ENCODE measurements around the gene ZSCAN21.

The ZSCAN21 gene

DNA sequence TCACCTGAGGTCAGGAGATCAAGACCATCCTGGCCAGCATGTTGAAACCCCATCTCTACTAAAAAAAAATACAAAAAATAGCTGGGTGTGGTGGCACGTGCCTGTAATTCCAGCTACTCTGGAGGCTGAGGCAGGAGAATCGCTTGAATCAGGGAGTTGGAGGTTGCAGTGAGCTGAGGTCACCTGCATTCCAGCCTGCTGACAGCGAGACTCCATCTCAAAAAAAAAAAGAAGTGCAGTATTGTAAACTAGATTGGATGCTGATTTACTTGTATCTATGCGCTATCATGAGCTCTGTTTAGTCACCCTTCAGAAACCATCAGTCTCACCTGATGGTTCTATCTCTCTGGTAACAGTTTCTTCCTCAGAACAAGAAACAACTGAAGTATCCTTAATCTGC, 13.8 kb downstream of the ZSCAN21 start:
- Histone ChIP-seq H3K9ac (no peak overlapping the region), H3K4me3 (ENCODE audit: low read depth, low read length) (no peak overlapping the region), H3K4me2 (ENCODE audit: low read length) (no peak overlapping the region), H3K9me3 (ENCODE audit: control insufficient read depth, low read length) (no peaks in the 10 kb centered on the region), H2AFZ (no peak overlapping the region), H3K79me2 (peaks cover 3% of the 10 kb centered on the region), H3K27me3 (ENCODE audit: control insufficient read depth, insufficient read depth, low read length) (no peaks in the 10 kb centered on the region), H3K27ac (no peak overlapping the region), H3K36me3 (ENCODE audit: control insufficient read depth, insufficient read depth, low read length) (no peaks in the 10 kb centered on the region), H3K4me1 (no peaks in the 10 kb centered on the region)
- TF ChIP-seq, protein P1, sequence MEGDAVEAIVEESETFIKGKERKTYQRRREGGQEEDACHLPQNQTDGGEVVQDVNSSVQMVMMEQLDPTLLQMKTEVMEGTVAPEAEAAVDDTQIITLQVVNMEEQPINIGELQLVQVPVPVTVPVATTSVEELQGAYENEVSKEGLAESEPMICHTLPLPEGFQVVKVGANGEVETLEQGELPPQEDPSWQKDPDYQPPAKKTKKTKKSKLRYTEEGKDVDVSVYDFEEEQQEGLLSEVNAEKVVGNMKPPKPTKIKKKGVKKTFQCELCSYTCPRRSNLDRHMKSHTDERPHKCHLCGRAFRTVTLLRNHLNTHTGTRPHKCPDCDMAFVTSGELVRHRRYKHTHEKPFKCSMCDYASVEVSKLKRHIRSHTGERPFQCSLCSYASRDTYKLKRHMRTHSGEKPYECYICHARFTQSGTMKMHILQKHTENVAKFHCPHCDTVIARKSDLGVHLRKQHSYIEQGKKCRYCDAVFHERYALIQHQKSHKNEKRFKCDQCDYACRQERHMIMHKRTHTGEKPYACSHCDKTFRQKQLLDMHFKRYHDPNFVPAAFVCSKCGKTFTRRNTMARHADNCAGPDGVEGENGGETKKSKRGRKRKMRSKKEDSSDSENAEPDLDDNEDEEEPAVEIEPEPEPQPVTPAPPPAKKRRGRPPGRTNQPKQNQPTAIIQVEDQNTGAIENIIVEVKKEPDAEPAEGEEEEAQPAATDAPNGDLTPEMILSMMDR (IDR thresholded peaks at IDR 0.05) = no peak

DNA sequence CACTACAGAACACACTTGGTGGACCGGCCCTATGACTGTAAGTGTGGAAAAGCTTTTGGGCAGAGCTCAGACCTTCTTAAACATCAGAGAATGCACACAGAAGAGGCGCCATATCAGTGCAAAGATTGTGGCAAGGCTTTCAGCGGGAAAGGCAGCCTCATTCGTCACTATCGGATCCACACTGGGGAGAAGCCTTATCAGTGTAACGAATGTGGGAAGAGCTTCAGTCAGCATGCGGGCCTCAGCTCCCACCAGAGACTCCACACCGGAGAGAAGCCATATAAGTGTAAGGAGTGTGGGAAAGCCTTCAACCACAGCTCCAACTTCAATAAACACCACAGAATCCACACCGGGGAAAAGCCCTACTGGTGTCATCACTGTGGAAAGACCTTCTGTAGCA, 14.6 kb downstream of the ZSCAN21 start:
- H3K79me2 ChIP-seq = no peaks in the 10 kb centered on the region
- no peak overlapping the region for H3K4me2 ChIP-seq (ENCODE audit: low read length)
- H3K27me3 ChIP-seq (ENCODE audit: control insufficient read depth, insufficient read depth, low read length) = no peaks in the 10 kb centered on the region
- no peak overlapping the region for H3K27ac ChIP-seq
- no peak overlapping the region for H2AFZ ChIP-seq
- H3K9me3 ChIP-seq (ENCODE audit: control insufficient read depth, low read length) = no peaks in the 10 kb centered on the region
- H3K36me3 ChIP-seq (ENCODE audit: control insufficient read depth, insufficient read depth, low read length) = no peaks in the 10 kb centered on the region
- no peak overlapping the region for H3K9ac ChIP-seq
- TF ChIP-seq, protein P1 (IDR thresholded peaks at IDR 0.05) = no peak
- no peak overlapping the region for H3K4me3 ChIP-seq (ENCODE audit: low read depth, low read length)
- H3K4me1 ChIP-seq = no peaks in the 10 kb centered on the region

DNA sequence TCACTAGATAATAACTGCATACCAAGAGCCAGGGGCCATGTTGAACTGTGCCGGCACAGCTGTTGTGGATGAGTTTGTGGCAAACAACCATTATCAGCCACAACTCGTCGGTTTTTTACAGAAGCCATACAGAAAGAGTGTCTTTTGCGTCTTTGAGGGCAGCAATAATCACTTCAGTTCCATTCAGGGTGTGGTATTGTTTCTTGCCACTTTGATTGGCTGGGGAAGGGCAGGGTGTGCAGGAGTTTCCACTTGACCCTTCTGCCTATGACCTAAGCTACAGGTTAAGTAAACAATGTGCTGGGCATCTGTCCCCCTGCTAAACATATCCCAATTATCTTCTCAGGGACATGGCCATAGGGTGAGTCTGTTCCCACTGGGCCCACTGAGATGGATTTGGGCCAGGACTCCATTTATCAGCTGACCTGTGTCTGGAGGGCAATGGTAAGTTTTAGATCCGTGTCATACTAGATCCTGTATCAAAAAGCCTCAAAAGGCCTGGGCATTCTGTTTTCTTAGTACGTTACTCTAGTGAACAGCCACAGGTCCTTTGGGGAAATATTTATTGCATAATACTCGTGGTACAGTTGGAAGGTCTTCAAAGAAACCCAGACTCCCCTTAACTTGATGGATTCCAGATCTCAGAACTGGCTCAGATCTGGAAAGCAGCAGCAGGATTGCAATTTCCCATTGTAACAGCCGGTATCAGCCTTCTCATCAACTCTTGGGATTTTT, 16.0 kb downstream of the ZSCAN21 start:
- no peaks in the 10 kb centered on the region for H3K79me2 ChIP-seq
- no peaks in the 10 kb centered on the region for H3K4me1 ChIP-seq
- TF ChIP-seq, protein P1 (IDR thresholded peaks at IDR 0.05) = no peak
- H3K27ac ChIP-seq = no peak overlapping the region
- H3K4me2 ChIP-seq (ENCODE audit: low read length) = no peak overlapping the region
- H3K9me3 ChIP-seq (ENCODE audit: control insufficient read depth, low read length) = no peaks in the 10 kb centered on the region
- no peaks in the 10 kb centered on the region for H3K27me3 ChIP-seq (ENCODE audit: control insufficient read depth, insufficient read depth, low read length)
- H3K4me3 ChIP-seq (ENCODE audit: low read depth, low read length) = no peak overlapping the region
- H2AFZ ChIP-seq = no peak overlapping the region
- no peaks in the 10 kb centered on the region for H3K36me3 ChIP-seq (ENCODE audit: control insufficient read depth, insufficient read depth, low read length)
- H3K9ac ChIP-seq = no peak overlapping the region

DNA sequence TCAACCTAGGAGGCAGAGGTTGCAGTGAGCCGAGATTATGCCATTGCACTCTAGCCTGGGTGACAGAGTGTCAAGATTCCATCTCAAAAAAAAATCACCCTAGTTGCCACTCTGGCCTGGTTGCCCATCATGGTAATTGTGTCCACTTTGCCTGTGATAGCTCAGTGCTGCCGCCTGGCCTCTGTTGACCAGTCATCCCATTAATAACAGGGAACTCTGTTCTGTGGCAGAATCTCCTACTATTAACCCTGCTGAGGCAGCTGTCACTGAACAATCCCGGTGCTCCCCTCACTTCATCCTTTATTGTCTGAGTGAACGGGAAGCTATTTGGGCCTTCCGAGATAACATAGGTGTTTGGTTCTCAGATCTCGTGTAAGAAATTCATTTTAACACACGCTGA, 17.4 kb downstream of the ZSCAN21 start:
- TF ChIP-seq, protein P1 (IDR thresholded peaks at IDR 0.05) = no peak
- no peak overlapping the region for H3K4me3 ChIP-seq (ENCODE audit: low read depth, low read length)
- H3K27me3 ChIP-seq (ENCODE audit: control insufficient read depth, insufficient read depth, low read length) = no peaks in the 10 kb centered on the region
- H3K4me2 ChIP-seq (ENCODE audit: low read length) = no peak overlapping the region
- H3K27ac ChIP-seq = no peak overlapping the region
- H3K36me3 ChIP-seq (ENCODE audit: control insufficient read depth, insufficient read depth, low read length) = peaks cover 5% of the 10 kb centered on the region
- no peaks in the 10 kb centered on the region for H3K79me2 ChIP-seq
- no peaks in the 10 kb centered on the region for H3K4me1 ChIP-seq
- no peaks in the 10 kb centered on the region for H3K9me3 ChIP-seq (ENCODE audit: control insufficient read depth, low read length)
- no peak overlapping the region for H3K9ac ChIP-seq
- H2AFZ ChIP-seq = no peak overlapping the region

DNA sequence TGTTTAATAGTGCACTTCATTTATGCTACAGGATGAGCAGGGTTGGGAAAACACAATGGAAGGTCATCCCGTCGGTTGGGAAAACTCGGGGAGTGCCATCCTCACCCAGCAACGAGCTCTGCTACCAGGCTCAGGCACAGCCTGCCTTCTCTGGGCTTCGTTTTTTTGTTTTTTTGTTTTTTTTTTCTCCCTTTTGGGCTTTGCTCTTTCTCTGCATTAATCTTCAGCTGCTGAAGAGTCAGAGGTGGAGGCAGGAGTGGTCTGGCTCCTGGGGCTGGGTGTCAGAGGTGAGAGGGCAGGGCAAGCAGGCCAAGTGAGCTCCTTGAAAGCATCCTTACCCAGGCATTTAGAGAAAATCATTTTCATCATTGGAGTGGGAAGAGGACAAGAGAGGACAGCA, 20.4 kb downstream of the ZSCAN21 start:
- no peaks in the 10 kb centered on the region for H3K27me3 ChIP-seq (ENCODE audit: control insufficient read depth, insufficient read depth, low read length)
- H3K4me2 ChIP-seq (ENCODE audit: low read length) = no peak overlapping the region
- no peak overlapping the region for H3K27ac ChIP-seq
- no peaks in the 10 kb centered on the region for H3K79me2 ChIP-seq
- H3K36me3 ChIP-seq (ENCODE audit: control insufficient read depth, insufficient read depth, low read length) = peaks cover 9% of the 10 kb centered on the region
- no peak overlapping the region for H3K4me3 ChIP-seq (ENCODE audit: low read depth, low read length)
- H2AFZ ChIP-seq = no peak overlapping the region
- no peaks in the 10 kb centered on the region for H3K4me1 ChIP-seq
- no peaks in the 10 kb centered on the region for H3K9me3 ChIP-seq (ENCODE audit: control insufficient read depth, low read length)
- no peak overlapping the region for H3K9ac ChIP-seq
- TF ChIP-seq, protein P1 (IDR thresholded peaks at IDR 0.05) = no peak

Measured in parathyroid adenoma (tissue), 2 donors.